Thymus (tissue), 11 donors: ENCODE data around the gene PLS1. TPM values are rescaled to one million over a fixed set of nuclear protein-coding genes. Genes with fewer than 3 reads are reported as not detected.

Source experiments
- DNase-seq, 9 donors: peaks; one replicate each; pipeline ENCODE4 v3.0.0-alpha.2; 2013; ENCODE audit warnings: low spot score in 9 of 9, low read depth in 6 of 9, missing footprints in 1 of 9
- H3K27ac ChIP-seq, 2 donors: one replicate each; pipeline ENCODE4 v1.5.1; 2013; ENCODE audit warnings: control low read depth in 1 of 2, low read depth in 1 of 2, low read length in 1 of 2, mild to moderate bottlenecking in 1 of 2, moderate library complexity in 1 of 2
- H3K27me3 ChIP-seq, 2 donors: one replicate each; pipeline ENCODE4 v1.5.1; 2013; ENCODE audit warnings: low read length in 1 of 2; ENCODE audit not compliant: control insufficient read depth in 2 of 2, insufficient read depth in 1 of 2
- H3K36me3 ChIP-seq, 2 donors: one replicate each; pipeline ENCODE4 v1.5.1; 2013; ENCODE audit warnings: low read length in 1 of 2, mild to moderate bottlenecking in 1 of 2, moderate library complexity in 1 of 2; ENCODE audit not compliant: control insufficient read depth in 2 of 2, insufficient read depth in 2 of 2
- H3K4me1 ChIP-seq, 2 donors: one replicate each; pipeline ENCODE4 v1.5.1; 2013; ENCODE audit warnings: low read length in 2 of 2; ENCODE audit not compliant: control insufficient read depth in 2 of 2, insufficient read depth in 2 of 2
- H3K4me3 ChIP-seq, 2 donors: one replicate each; pipeline ENCODE4 v1.5.1; 2013; ENCODE audit warnings: low read length in 2 of 2, control low read depth in 1 of 2, mild to moderate bottlenecking in 1 of 2
- H3K9me3 ChIP-seq, 2 donors: one replicate each; pipeline ENCODE4 v1.5.1; 2013; ENCODE audit warnings: low read length in 1 of 2, mild to moderate bottlenecking in 1 of 2; ENCODE audit not compliant: control insufficient read depth in 2 of 2, insufficient read depth in 1 of 2
- WGBS: extraction: QIAGEN DNeasy Blood & Tissue Kit; methylation state at CpG from one replicate; pipeline ENCODE4 v1.1.7; 2013; 5-methylcytosine and 5-hydroxymethylcytosine counted together
- polyA plus RNA-seq: library from polyadenylated mRNA; stranded (reverse); fragments of 200-250 nt; gene quantifications from one replicate; pipeline ENCODE4 v1.2.3, GENCODE V29; 2013
- total RNA-seq: library from RNA; stranded (reverse); fragments of 120-200 nt; gene quantifications from one replicate; pipeline ENCODE4 v1.2.4, GENCODE V29; 2013
- donor health status: healthy.

PLS1 gene
- total and polyA plus RNA-seq, 2 donors = 2.0 to 9.2 TPM

GRCh38 chr3:142623194-142623593 lies 27.0 kb downstream of the PLS1 start:
- Histone ChIP-seq H3K27me3 (no peaks in the 10 kb centered on the region), H3K4me3 (no peak overlapping the region), H3K9me3 (no peaks in the 10 kb centered on the region), H3K27ac (no peak overlapping the region), H3K4me1 (no peaks in the 10 kb centered on the region), H3K36me3 (no peaks in the 10 kb centered on the region)
- no peak for DNase-seq

- Histone ChIP-seq H3K4me1 (no peaks in the 10 kb centered on the region), H3K27ac (no peak overlapping the region), H3K36me3 (no peaks in the 10 kb centered on the region), H3K27me3 (no peaks in the 10 kb centered on the region), H3K9me3 (no peaks in the 10 kb centered on the region), H3K4me3 (no peak overlapping the region)
- WGBS = 94% methylated on average over 2 of the region's 2 CpGs
- DNase-seq = no peak
Observed at GRCh38 chr3:142624341-142625152, 28.4 kb downstream of the PLS1 start.

GRCh38 chr3:142625153-142625440 lies 28.9 kb downstream of the PLS1 start:
- Histone ChIP-seq H3K36me3 (no peaks in the 10 kb centered on the region), H3K4me3 (no peak overlapping the region), H3K27me3 (no peaks in the 10 kb centered on the region), H3K9me3 (no peaks in the 10 kb centered on the region), H3K27ac (no peak overlapping the region), H3K4me1 (no peaks in the 10 kb centered on the region)
- 97% methylated on average over 2 of the region's 2 CpGs for WGBS
- DNase-seq = no peak

GRCh38 chr3:142626971-142627370 lies 30.8 kb downstream of the PLS1 start:
- no peaks in the 10 kb centered on the region for H3K36me3 ChIP-seq
- no peak overlapping the region for H3K27ac ChIP-seq
- no peaks in the 10 kb centered on the region for H3K27me3 ChIP-seq
- no peak for DNase-seq
- H3K4me1 ChIP-seq = no peaks in the 10 kb centered on the region
- H3K9me3 ChIP-seq = no peaks in the 10 kb centered on the region
- no peak overlapping the region for H3K4me3 ChIP-seq

- DNase-seq = no peak
- Histone ChIP-seq H3K36me3 (no peaks in the 10 kb centered on the region), H3K27me3 (no peaks in the 10 kb centered on the region), H3K4me3 (no peak overlapping the region), H3K27ac (no peak overlapping the region), H3K9me3 (no peaks in the 10 kb centered on the region), H3K4me1 (no peaks in the 10 kb centered on the region)
- 92% methylated on average over 1 of the region's 1 CpG for WGBS
Observed at GRCh38 chr3:142628801-142629200, 32.6 kb downstream of the PLS1 start.

GRCh38 chr3:142633073-142633472 lies 36.9 kb downstream of the PLS1 start:
- no peaks in the 10 kb centered on the region for H3K36me3 ChIP-seq
- WGBS = 73% methylated on average over 5 of the region's 5 CpGs
- H3K4me1 ChIP-seq = no peaks in the 10 kb centered on the region
- H3K4me3 ChIP-seq = no peak overlapping the region
- DNase-seq = peak in 1 of 9 donors; percentile 7
- H3K27ac ChIP-seq = no peak overlapping the region
- no peaks in the 10 kb centered on the region for H3K9me3 ChIP-seq
- H3K27me3 ChIP-seq = no peaks in the 10 kb centered on the region

- no peaks in the 10 kb centered on the region for H3K27me3 ChIP-seq
- H3K4me3 ChIP-seq = no peak overlapping the region
- no peaks in the 10 kb centered on the region for H3K36me3 ChIP-seq
- no peaks in the 10 kb centered on the region for H3K9me3 ChIP-seq
- H3K4me1 ChIP-seq = no peaks in the 10 kb centered on the region
- no peak overlapping the region for H3K27ac ChIP-seq
- no peak for DNase-seq
Observed at GRCh38 chr3:142636050-142636449, 39.9 kb downstream of the PLS1 start.

- no peak for DNase-seq
- no peaks in the 10 kb centered on the region for H3K9me3 ChIP-seq
- 95% methylated on average over 6 of the region's 6 CpGs for WGBS
- no peaks in the 10 kb centered on the region for H3K27me3 ChIP-seq
- H3K27ac ChIP-seq = no peak overlapping the region
- H3K4me1 ChIP-seq = no peaks in the 10 kb centered on the region
- no peaks in the 10 kb centered on the region for H3K36me3 ChIP-seq
- no peak overlapping the region for H3K4me3 ChIP-seq
Observed at GRCh38 chr3:142636664-142637063, 40.5 kb downstream of the PLS1 start.

- DNase-seq = no peak
- Histone ChIP-seq H3K4me3 (no peak overlapping the region), H3K27ac (no peak overlapping the region), H3K4me1 (no peaks in the 10 kb centered on the region), H3K27me3 (no peaks in the 10 kb centered on the region), H3K36me3 (no peaks in the 10 kb centered on the region), H3K9me3 (no peaks in the 10 kb centered on the region)
- WGBS = 97% methylated on average over 2 of the region's 2 CpGs
Observed at GRCh38 chr3:142638291-142638690, 42.1 kb downstream of the PLS1 start.

- no peaks in the 10 kb centered on the region for H3K9me3 ChIP-seq
- 90% methylated on average over 3 of the region's 3 CpGs for WGBS
Observed at GRCh38 chr3:142641504-142641903, 45.3 kb downstream of the PLS1 start.

More at GRCh38 chr3:142641504-142641903, 45.3 kb downstream of the PLS1 start:
- Histone ChIP-seq H3K36me3 (no peaks in the 10 kb centered on the region), H3K4me1 (no peaks in the 10 kb centered on the region), H3K27ac (no peak overlapping the region), H3K4me3 (no peak overlapping the region), H3K27me3 (no peaks in the 10 kb centered on the region)
- no peak for DNase-seq
